HG03575 (cell line): ENCODE data around the gene HGD.
"Not testable (repeated sequence)": the region's sequence is repeated elsewhere in the genome, so short reads cannot be mapped to it uniquely, and the experiment has no call there.

Experiments used
- ATAC-seq: cut with Tn5 transposase; IDR thresholded peaks from one replicate; pipeline ENCODE4 v1.9.1; 2021; ENCODE audit not compliant: unreplicated experiment, insufficient number of reproducible peaks, low FRiP score; ENCODE audit errors: extremely low read depth

HGD gene

GRCh38 chr3:120681018-120681417, 1.0 kb downstream of the HGD start:
- ATAC-seq, result no peak

GRCh38 chr3:120680193-120680894, 1.7 kb downstream of the HGD start:
- ATAC-seq, result no peak

GRCh38 chr3:120678984-120679383, 3.1 kb downstream of the HGD start:
- no peak for ATAC-seq

GRCh38 chr3:120678331-120678947, 3.6 kb downstream of the HGD start:
- peak; percentile 59 for ATAC-seq

GRCh38 chr3:120677193-120677592, 4.8 kb downstream of the HGD start:
- not testable (repeated sequence) for ATAC-seq

GRCh38 chr3:120673116-120673515, 8.9 kb downstream of the HGD start:
- no peak for ATAC-seq

- ATAC-seq, result no peak
Measured at GRCh38 chr3:120670576-120670975, 11.5 kb downstream of the HGD start.

- ATAC-seq, result no peak
Measured at GRCh38 chr3:120664926-120665325, 17.1 kb downstream of the HGD start.

- no peak for ATAC-seq
Measured at GRCh38 chr3:120661945-120662344, 20.1 kb downstream of the HGD start.

- ATAC-seq, result no peak
Measured at GRCh38 chr3:120661106-120661905, 20.7 kb downstream of the HGD start.

GRCh38 chr3:120659834-120660233, 22.2 kb downstream of the HGD start:
- ATAC-seq, result no peak

- ATAC-seq, result no peak
Measured at GRCh38 chr3:120659285-120659684, 22.8 kb downstream of the HGD start.

- ATAC-seq, result no peak
Measured at GRCh38 chr3:120652896-120653545, 29.0 kb downstream of the HGD start.

- ATAC-seq, result no peak
Measured at GRCh38 chr3:120652281-120652680, 29.8 kb downstream of the HGD start.

GRCh38 chr3:120650311-120650710, 31.7 kb downstream of the HGD start:
- no peak for ATAC-seq

GRCh38 chr3:120649830-120650233, 32.2 kb downstream of the HGD start:
- no peak for ATAC-seq

GRCh38 chr3:120648290-120648689, 33.7 kb downstream of the HGD start:
- no peak for ATAC-seq

- ATAC-seq, result no peak
Measured at GRCh38 chr3:120646771-120647432, 35.1 kb downstream of the HGD start.
